ENCODE data around the gene EPHB1.

EPHB1 gene

DNA sequence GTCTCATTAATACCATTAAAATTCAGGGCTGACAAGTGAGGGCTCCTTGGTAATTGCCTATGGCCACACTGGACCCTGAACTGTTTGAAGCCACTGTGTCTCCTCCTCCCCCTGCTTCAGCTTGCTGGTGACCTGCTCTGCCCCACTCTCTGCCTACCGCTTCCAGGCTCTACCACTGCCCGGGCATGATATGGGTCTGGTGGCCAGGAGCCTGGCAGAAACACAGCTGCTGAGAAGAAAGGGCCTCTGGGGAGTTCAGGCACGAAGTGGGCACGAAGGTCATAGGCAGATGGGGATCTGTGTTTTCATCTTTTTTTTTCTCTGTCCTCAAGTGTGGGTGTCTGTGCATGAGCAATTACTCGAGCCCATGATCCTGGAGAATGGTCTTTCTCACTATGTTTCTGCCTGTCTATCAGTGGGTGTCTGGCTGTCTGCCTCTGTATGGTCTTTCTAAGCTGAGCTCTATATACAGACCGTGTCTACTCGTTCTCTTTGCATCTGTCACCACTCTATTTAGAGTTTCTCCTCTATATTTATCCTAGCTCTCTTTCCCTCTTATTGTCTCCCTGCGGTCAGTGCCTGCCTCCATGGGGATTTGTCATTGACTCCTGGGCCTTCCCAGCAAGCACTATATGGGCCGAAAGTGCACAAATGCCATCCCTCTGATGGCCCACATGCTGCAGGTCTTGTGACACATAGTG lies 42.1 kb upstream of the EPHB1 start:
- in situ Hi-C loops (cut with HindIII; ENCODE audit: low pct_ligation_motif_present, low sequenced_read_pairs) = no loop called here
- no peak overlapping the region for H3K4me3 ChIP-seq (ENCODE audit: low read depth, low read length)
- TF ChIP-seq, protein P1, sequence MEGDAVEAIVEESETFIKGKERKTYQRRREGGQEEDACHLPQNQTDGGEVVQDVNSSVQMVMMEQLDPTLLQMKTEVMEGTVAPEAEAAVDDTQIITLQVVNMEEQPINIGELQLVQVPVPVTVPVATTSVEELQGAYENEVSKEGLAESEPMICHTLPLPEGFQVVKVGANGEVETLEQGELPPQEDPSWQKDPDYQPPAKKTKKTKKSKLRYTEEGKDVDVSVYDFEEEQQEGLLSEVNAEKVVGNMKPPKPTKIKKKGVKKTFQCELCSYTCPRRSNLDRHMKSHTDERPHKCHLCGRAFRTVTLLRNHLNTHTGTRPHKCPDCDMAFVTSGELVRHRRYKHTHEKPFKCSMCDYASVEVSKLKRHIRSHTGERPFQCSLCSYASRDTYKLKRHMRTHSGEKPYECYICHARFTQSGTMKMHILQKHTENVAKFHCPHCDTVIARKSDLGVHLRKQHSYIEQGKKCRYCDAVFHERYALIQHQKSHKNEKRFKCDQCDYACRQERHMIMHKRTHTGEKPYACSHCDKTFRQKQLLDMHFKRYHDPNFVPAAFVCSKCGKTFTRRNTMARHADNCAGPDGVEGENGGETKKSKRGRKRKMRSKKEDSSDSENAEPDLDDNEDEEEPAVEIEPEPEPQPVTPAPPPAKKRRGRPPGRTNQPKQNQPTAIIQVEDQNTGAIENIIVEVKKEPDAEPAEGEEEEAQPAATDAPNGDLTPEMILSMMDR (IDR thresholded peaks at IDR 0.05; ENCODE audit: low read depth, low read length, missing control alignments) = no peak
- no peak for DNase-seq
- no peaks in the 10 kb centered on the region for H3K27me3 ChIP-seq (replicated peaks)
- H3K27ac ChIP-seq = no peak overlapping the region
- H3K36me3 ChIP-seq (replicated peaks) = no peaks in the 10 kb centered on the region

DNA sequence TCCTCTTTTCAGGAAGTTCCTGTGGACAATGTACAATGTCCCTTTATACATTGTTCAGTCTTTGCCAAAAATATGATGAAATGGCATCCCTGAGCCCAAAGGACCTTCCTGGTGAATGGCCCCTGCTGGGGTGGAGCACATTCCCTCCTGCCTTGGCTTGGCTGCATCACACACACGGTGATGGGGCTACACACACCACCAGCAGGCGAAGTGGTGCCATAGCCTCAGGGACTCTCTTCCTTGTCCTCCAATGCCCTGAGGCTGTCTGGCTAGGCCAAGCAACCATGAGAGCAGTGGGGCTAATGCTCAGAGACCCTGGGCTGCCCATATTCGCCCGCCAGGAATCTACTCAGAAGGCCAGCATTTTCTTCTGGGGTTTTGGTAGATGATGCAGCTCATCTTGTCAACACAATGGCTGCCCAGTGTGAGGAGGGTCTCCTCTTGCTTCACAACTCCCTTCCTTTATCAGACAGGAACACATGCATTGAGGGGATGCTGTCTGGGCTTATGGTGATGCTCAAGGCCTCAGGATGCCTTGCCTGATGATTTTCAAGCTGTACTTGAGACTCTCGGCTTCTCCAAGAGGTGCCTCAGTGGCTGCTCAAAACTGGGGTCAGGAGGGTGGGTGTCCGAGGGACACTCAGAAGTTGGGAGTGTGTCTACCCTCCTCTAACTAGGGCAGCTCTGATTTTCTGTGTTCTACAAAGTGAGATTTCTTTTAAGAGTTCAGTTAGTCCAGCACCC lies 40.9 kb upstream of the EPHB1 start:
- no peak for DNase-seq
- Histone ChIP-seq H3K4me3 (ENCODE audit: low read depth, low read length) (no peak overlapping the region), H3K27ac (no peak overlapping the region), H3K27me3 (replicated peaks) (no peaks in the 10 kb centered on the region), H3K36me3 (replicated peaks) (no peaks in the 10 kb centered on the region)
- in situ Hi-C loops (cut with HindIII; ENCODE audit: low pct_ligation_motif_present, low sequenced_read_pairs) = no loop called here
- TF ChIP-seq, protein P1 (IDR thresholded peaks at IDR 0.05; ENCODE audit: low read depth, low read length, missing control alignments) = peak; percentile 42

DNA sequence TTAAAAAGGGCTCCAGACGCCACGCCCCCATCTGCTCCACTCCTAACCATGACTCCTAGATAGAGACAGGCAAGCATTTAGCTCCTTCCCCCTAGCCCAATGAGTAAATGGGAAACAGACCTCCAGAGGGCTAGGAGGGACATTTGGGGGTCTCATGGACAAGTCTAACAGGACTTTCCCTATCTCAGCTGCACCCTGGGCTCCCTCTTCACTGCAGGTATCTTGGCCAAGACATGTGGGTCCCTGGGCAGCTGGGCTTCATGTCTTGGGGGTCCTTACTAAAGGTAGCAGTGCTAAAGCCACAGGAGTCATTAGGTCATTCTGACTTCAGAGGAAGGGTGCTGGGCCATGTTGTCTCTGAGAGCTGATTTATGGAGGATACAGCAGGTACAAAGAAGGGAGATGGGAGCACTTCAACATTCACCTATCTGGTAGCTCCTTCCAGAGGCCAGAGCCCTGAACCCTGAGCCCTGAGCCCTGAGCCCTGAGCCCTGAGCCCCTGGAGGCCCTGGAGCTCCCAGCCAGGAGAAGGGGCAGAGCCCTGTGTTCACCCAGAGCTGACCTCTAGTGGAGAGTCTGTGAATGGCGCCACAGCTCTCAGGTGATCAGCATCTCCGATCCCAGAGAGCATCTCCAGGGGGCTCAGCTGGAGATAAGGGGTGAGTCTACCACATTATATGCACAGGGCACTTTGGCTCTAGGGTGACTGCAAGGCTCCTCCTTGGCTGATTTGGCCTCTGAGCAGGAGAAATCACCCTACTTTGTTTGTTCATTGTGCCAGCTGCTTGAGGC lies 40.1 kb upstream of the EPHB1 start:
- no peak overlapping the region for H3K27ac ChIP-seq
- H3K36me3 ChIP-seq (replicated peaks) = no peaks in the 10 kb centered on the region
- TF ChIP-seq, protein P1 (IDR thresholded peaks at IDR 0.05; ENCODE audit: low read depth, low read length, missing control alignments) = peak; percentile 92
- H3K27me3 ChIP-seq (replicated peaks) = no peaks in the 10 kb centered on the region
- H3K4me3 ChIP-seq (ENCODE audit: low read depth, low read length) = no peak overlapping the region
- in situ Hi-C loops (cut with HindIII; ENCODE audit: low pct_ligation_motif_present, low sequenced_read_pairs) = no loop called here
- DNase-seq = peak; percentile 47

DNA sequence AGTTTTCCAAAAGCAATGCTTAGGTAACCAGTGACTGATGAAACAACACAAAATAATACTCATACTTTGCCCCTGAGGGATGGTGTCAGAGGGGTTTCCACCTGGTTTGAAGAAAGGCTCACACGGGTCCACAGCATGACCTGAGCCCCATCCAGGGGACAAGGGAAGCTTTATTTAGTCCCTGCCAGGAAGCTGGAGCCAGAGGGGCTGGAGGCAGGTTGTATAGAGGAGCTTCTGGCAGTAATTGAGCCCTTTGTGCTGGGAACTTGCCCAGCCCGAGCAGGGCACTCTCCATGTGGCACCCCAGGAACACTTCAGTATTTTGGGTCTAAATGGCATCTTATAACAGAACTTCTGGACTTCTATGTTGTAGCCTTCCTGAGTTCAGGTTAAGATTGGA lies 39.2 kb upstream of the EPHB1 start:
- TF ChIP-seq, protein P1 (IDR thresholded peaks at IDR 0.05; ENCODE audit: low read depth, low read length, missing control alignments) = no peak
- in situ Hi-C loops (cut with HindIII; ENCODE audit: low pct_ligation_motif_present, low sequenced_read_pairs) = no loop called here
- no peak overlapping the region for H3K27ac ChIP-seq
- H3K27me3 ChIP-seq (replicated peaks) = no peaks in the 10 kb centered on the region
- H3K4me3 ChIP-seq (ENCODE audit: low read depth, low read length) = no peak overlapping the region
- no peaks in the 10 kb centered on the region for H3K36me3 ChIP-seq (replicated peaks)
- DNase-seq = no peak

DNA sequence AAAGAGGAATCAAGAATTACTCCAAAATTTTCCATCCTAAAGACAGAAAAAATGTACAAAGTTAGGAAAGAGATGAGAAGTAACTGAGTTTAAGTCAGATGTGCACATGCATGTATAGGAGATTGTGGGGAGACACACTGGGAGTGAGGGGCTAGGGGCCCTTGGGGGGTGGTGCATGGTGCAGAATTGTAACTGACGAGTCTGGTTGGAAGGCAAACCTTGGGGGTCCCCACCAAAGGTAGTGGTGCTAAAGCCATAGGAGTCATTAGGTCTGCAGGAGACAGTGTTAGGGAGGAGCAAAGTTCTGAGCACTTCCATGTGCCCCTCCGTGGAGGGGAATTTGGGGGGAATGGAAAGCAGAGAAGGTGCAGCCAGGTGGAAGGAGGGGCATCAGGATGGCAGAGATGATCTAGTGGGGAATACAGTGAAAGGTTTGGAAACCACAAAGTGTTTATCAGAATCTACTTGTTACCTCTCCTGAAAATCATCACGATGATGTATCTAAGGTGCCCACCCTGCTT lies 37.5 kb upstream of the EPHB1 start:
- in situ Hi-C loops (cut with HindIII; ENCODE audit: low pct_ligation_motif_present, low sequenced_read_pairs) = no loop called here
- H3K4me3 ChIP-seq (ENCODE audit: low read depth, low read length) = no peak overlapping the region
- H3K36me3 ChIP-seq (replicated peaks) = no peaks in the 10 kb centered on the region
- no peak overlapping the region for H3K27ac ChIP-seq
- TF ChIP-seq, protein P1 (IDR thresholded peaks at IDR 0.05; ENCODE audit: low read depth, low read length, missing control alignments) = no peak
- DNase-seq = no peak
- H3K27me3 ChIP-seq (replicated peaks) = no peaks in the 10 kb centered on the region

All from brain microvascular endothelial cell (primary cell).